HG02970 (cell line): ENCODE data around the gene HIPK3.

Source experiments
- ATAC-seq: cut with Tn5 transposase; IDR thresholded peaks from one replicate; pipeline ENCODE4 v1.9.1; 2021; ENCODE audit warnings: mild to moderate bottlenecking, moderate library complexity, moderate number of reproducible peaks; ENCODE audit not compliant: unreplicated experiment, low FRiP score

Gene HIPK3

GRCh38 chr11:33387996-33388395 lies 130.8 kb downstream of the HIPK3 start:
- no peak for ATAC-seq

- ATAC-seq, result no peak
Measured at GRCh38 chr11:33388793-33389525, 131.8 kb downstream of the HIPK3 start.

- ATAC-seq, result no peak
Measured at GRCh38 chr11:33389635-33390034, 132.5 kb downstream of the HIPK3 start.

GRCh38 chr11:33390944-33391892 lies 134.0 kb downstream of the HIPK3 start:
- ATAC-seq, result no peak

GRCh38 chr11:33391893-33392251 lies 134.7 kb downstream of the HIPK3 start:
- ATAC-seq, result no peak

- no peak for ATAC-seq
Measured at GRCh38 chr11:33394431-33395109, 137.4 kb downstream of the HIPK3 start.

GRCh38 chr11:33396361-33396760 lies 139.2 kb downstream of the HIPK3 start:
- no peak for ATAC-seq

GRCh38 chr11:33399421-33399820 lies 142.2 kb downstream of the HIPK3 start:
- no peak for ATAC-seq

GRCh38 chr11:33402066-33402465 lies 144.9 kb downstream of the HIPK3 start:
- ATAC-seq, result no peak

- no peak for ATAC-seq
Measured at GRCh38 chr11:33403344-33403743, 146.2 kb downstream of the HIPK3 start.

- ATAC-seq, result no peak
Measured at GRCh38 chr11:33405834-33406602, 148.8 kb downstream of the HIPK3 start.
